GM20000 (cell line): ENCODE measurements around the gene MAGEB3.
"Not testable (repeated sequence)": the region's sequence is repeated elsewhere in the genome, so short reads cannot be mapped to it uniquely, and the experiment has no call there.

Experiments
- DNase-seq: peaks from one replicate; pipeline ENCODE4 v3.0.0; 2012; ENCODE audit warnings: low spot score
- TF ChIP-seq, protein P1 (sequence below): IDR thresholded peaks from 2 replicates; pipeline ENCODE4 v1.5.1; 2012; ENCODE audit warnings: mild to moderate bottlenecking, control low read depth; ENCODE audit errors: extremely low read depth, missing control alignments

MAGEB3 gene, protein sequence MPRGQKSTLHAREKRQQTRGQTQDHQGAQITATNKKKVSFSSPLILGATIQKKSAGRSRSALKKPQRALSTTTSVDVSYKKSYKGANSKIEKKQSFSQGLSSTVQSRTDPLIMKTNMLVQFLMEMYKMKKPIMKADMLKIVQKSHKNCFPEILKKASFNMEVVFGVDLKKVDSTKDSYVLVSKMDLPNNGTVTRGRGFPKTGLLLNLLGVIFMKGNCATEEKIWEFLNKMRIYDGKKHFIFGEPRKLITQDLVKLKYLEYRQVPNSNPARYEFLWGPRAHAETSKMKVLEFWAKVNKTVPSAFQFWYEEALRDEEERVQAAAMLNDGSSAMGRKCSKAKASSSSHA

DNA sequence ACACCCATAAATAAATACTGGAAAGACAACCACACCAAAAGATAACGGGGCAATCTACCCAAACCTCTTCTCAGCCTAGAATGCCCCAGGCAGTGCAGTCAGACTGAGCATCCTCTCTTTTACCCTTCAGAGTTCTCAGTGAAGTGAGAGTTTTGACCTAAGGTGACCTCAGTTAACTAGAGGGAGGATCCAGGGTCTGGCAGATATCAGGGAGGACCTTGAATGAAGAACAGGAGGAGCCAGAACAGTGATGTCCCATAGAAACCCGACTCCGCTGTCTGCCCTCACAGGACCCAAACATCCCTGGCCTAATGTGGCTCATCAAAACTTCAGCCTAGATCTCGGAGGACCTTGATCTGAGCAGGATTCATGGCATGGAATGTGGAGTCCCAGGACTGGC, at the start of gene MAGEB3:
TSS of gene MAGEB3 (plus strand) at position 263 of the 400 bp plus-strand sequence. CDS start 5,268 bp downstream, outside the sequence.
- no peak for DNase-seq
- TF ChIP-seq, protein P1, sequence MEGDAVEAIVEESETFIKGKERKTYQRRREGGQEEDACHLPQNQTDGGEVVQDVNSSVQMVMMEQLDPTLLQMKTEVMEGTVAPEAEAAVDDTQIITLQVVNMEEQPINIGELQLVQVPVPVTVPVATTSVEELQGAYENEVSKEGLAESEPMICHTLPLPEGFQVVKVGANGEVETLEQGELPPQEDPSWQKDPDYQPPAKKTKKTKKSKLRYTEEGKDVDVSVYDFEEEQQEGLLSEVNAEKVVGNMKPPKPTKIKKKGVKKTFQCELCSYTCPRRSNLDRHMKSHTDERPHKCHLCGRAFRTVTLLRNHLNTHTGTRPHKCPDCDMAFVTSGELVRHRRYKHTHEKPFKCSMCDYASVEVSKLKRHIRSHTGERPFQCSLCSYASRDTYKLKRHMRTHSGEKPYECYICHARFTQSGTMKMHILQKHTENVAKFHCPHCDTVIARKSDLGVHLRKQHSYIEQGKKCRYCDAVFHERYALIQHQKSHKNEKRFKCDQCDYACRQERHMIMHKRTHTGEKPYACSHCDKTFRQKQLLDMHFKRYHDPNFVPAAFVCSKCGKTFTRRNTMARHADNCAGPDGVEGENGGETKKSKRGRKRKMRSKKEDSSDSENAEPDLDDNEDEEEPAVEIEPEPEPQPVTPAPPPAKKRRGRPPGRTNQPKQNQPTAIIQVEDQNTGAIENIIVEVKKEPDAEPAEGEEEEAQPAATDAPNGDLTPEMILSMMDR = no peak

DNA sequence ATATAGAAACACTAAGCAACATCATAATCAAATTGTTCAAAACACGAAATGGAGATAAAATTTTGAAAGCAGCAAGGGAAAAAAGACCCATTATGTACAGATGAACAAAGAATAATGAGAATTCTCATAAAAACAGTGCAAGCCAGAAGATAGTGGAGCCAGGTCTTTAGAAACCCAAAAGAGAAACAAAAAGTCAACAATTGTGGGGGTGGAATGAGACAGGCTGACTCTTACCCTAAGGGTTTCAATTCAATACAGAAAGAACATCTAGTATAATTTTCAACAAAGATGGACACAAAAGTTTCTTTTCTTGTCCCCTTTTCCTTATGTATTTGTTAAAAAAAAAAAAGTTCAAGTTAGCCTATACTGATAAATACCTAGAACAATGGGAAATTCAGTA, 49.1 kb upstream of the MAGEB3 start:
- peak; percentile 2 for DNase-seq
- TF ChIP-seq, protein P1 = no peak

DNA sequence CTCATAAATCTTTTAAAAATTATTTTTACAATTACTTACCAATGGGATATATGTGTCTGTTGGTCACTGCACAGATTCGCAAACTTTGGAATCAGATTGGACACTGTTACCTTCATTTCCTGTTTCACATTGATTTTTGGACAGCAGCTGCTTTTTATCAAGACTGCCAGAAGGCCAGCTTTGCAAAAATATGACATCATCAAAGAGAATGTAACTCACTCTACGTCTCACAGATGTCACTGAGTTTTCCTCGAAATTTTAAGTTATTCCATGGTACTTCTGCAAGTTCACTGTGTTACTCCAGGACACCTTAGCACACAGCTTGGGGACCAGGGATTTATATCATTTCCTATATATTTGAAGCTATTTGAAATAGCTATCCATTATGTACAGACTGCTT, 46.9 kb upstream of the MAGEB3 start:
- DNase-seq = no peak
- TF ChIP-seq, protein P1 = no peak

DNA sequence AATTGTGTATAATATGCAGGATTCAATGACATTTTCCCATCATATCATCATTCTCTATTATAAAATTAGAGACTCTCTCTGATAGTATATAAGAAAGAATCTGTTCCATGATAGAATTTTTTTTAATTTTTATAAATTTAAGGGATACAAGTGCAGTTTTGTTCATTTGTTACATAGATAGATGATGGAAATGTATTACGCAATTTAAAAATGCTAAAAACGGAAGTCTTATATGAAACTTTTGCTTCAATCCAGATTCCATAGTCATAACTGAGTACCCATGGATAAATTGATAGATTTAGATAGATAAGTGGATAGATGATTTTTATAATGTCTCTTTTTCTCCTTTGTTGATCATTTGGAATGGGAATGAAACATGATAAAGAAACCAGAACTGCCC, 40.0 kb upstream of the MAGEB3 start:
- DNase-seq = no peak
- TF ChIP-seq, protein P1 = no peak

DNA sequence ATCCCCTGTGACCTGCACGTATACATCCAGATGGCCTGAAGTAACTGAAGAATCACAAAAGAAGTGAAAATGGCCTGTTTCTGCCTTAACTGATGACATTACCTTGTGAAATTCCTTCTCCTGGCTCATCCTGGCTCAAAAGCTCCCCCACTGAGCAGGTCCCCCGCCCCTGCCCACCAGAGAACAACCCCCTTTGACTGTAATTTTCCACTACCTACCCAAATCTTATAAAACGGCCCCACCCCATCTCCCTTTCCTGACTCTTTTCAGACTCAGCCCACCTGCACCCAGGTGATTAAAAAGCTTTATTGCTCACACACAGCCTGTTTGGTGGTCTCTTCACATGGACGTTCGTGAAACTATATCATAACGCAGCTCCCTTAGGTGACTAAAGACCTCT, 36.5 kb upstream of the MAGEB3 start:
- not testable (repeated sequence) for DNase-seq

DNA sequence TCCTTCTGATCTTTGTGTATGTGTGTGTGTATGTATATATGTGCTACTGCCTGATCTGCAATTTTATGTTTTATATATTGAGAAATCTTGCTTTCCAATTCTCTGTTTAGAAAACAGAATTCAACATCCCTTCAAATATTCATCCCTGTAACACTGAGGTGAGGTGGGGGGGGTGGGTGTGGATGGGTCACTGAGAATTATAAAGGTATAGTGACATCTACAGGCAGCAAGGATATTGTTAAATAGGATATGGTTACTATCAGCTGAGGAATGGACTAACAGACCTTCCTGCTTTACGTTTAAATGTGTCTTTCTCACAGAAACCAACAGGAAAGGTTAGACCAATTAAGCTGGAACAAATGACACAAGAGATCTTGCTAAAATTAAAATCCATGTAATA, 34.1 kb upstream of the MAGEB3 start:
- TF ChIP-seq, protein P1 = no peak
- peak; percentile 4 for DNase-seq

DNA sequence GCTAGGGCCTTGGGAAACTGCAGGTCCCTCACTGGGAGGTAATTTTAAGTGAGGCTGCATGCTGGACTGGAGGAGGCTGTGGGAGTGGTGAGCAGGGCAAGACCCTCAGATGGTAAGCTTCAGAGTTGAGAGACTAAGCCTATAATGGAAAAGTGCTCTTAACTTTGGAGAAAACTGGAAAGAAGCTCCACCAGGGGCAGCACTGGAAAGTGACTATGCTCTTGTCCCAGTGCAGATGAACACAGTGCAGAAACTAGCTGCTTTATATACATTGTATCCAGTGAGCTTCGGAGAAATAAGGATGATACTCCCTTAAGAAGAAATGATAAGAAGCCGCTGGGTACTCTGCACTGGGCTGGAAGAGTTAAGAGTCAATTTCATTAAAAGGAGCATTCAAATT, 18.3 kb upstream of the MAGEB3 start:
- DNase-seq = no peak
- TF ChIP-seq, protein P1 = no peak

DNA sequence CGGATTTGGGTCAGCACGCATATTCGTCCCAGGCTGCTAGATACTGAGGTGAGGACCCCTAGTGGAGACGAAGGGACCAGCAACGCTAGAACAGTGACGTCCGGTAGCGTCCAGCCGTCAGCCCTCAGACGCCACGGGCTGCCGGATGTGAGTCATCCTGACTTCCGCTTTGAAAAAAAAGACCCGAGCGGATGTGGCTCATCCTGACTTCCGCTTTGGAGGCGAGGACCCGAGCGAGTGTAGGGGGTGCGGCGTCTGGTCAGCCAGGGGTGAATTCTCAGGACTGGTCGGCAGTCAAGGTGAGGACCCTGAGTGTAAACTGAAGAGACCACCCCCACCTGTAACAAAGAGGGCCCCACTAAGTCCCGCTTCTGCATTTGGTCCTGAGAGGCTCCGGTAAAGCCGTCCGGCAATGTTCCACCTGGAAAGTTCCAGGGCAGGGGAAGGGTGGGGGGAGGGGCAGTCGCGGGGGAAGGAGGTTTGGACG, 15.1 kb upstream of the MAGEB3 start, which contains the start of gene MAGEB2:
TSS of gene MAGEB2 (plus strand) at position 207 of the 487 bp plus-strand sequence. CDS start 3,018 bp downstream, outside the sequence.
- TF ChIP-seq, protein P1 = no peak

More for the DNA sequence above, 15.1 kb upstream of the MAGEB3 start, which contains the start of gene MAGEB2:
- no peak for DNase-seq
